ENCODE results near the gene STOX1.

GRCh38 chr10:68879628-68880027, 52.3 kb downstream of the STOX1 start:
- TF ChIP-seq CTCF (conservative IDR thresholded peaks at IDR 0.05 in 1 of 2, IDR thresholded peaks at IDR 0.05 in 1 of 2; ENCODE audit: low read depth in 1 of 2, low read length in 2 of 2): no peak
- no peak for TF ChIP-seq EZH2 (IDR thresholded peaks at IDR 0.05; ENCODE audit: low read length, missing control alignments)
